Measurements from ENCODE around the gene TNFSF4.

GRCh38 chr1:173134800-173135199 lies 72.3 kb downstream of the TNFSF4 start:
- TF ChIP-seq EZH2 (IDR thresholded peaks at IDR 0.05; ENCODE audit: low read length, unreplicated experiment) (no peak), CTCF (conservative IDR thresholded peaks at IDR 0.05; ENCODE audit: low read depth, low read length) (no peak), EZH2phosphoT487 (IDR thresholded peaks at IDR 0.05; ENCODE audit: borderline replicate concordance, low read length) (no peak)
